ENCODE data around the gene CHN2.

CHN2 gene

GRCh38 chr7:29315122-29315891 lies 120.7 kb downstream of the CHN2 start:
- no peak for DNase-seq

GRCh38 chr7:29315892-29316270 lies 121.3 kb downstream of the CHN2 start:
- no peak for DNase-seq

- no peak for DNase-seq
Measured at GRCh38 chr7:29316926-29317325, 122.4 kb downstream of the CHN2 start.

- DNase-seq, result peak; percentile 60
Measured at GRCh38 chr7:29318853-29319718, 124.5 kb downstream of the CHN2 start.

- DNase-seq, result peak; percentile 83
Measured at GRCh38 chr7:29319719-29320521, 125.3 kb downstream of the CHN2 start.

- DNase-seq, result no peak
Measured at GRCh38 chr7:29320577-29320976, 126.0 kb downstream of the CHN2 start.

- no peak for DNase-seq
Measured at GRCh38 chr7:29322023-29322712, 127.6 kb downstream of the CHN2 start.

- no peak for DNase-seq
Measured at GRCh38 chr7:29325476-29325875, 130.9 kb downstream of the CHN2 start.

- DNase-seq, result no peak
Measured at GRCh38 chr7:29326864-29327263, 132.3 kb downstream of the CHN2 start.

- DNase-seq, result no peak
Measured at GRCh38 chr7:29327455-29327854, 132.9 kb downstream of the CHN2 start.

GRCh38 chr7:29328045-29328444 lies 133.5 kb downstream of the CHN2 start:
- no peak for DNase-seq

- no peak for DNase-seq
Measured at GRCh38 chr7:29328811-29329210, 134.2 kb downstream of the CHN2 start.

- no peak for DNase-seq
Measured at GRCh38 chr7:29329686-29330085, 135.1 kb downstream of the CHN2 start.

GRCh38 chr7:29330136-29330535 lies 135.6 kb downstream of the CHN2 start:
- no peak for DNase-seq

GRCh38 chr7:29331163-29331562 lies 136.6 kb downstream of the CHN2 start:
- DNase-seq, result no peak

- DNase-seq, result peak; percentile 48
Measured at GRCh38 chr7:29332042-29332811, 137.7 kb downstream of the CHN2 start.

GRCh38 chr7:29332875-29333855 lies 138.6 kb downstream of the CHN2 start:
- no peak for DNase-seq

GRCh38 chr7:29335188-29336083 lies 140.9 kb downstream of the CHN2 start:
- no peak for DNase-seq

GRCh38 chr7:29337546-29338116 lies 143.1 kb downstream of the CHN2 start:
- DNase-seq, result no peak

All from midbrain (tissue), 1 donor.